HEK293T (cell line): ENCODE measurements around the gene MEF2A.

Source experiments
- CTCF ChIA-PET: fragments of 350-600 bp; formaldehyde crosslinking; extraction: SDS; loops from one replicate; lab custom pipeline; 2021; ENCODE audit warnings: antibody characterized with exemption, inconsistent platforms; lab: Yijun Ruan, JAX
- POLR2A ChIA-PET: fragments of 350-600 bp; formaldehyde crosslinking; extraction: SDS; loops from one replicate; lab custom pipeline; 2020; ENCODE audit warnings: antibody characterized with exemption, inconsistent platforms; lab: Yijun Ruan, JAX
- DNase-seq: peaks from one replicate; pipeline ENCODE4 v3.0.0; 2012; ENCODE audit warnings: mixed read lengths; ENCODE audit errors: extremely low spot score
- ARNT ChIP-seq: fragments of 450-650 bp; IDR thresholded peaks from 2 replicates; pipeline ENCODE4 v1.6.1; 2017; ENCODE audit warnings: mild to moderate bottlenecking
- BHLHE40 ChIP-seq: fragments of 450-650 bp; IDR thresholded peaks from 2 replicates; pipeline ENCODE4 v1.6.1; 2016; ENCODE audit warnings: mild to moderate bottlenecking, moderate library complexity, borderline replicate concordance
- CTBP1 ChIP-seq: fragments of 450-650 bp; IDR thresholded peaks from 2 replicates; pipeline ENCODE4 v1.6.1; 2016; ENCODE audit warnings: borderline replicate concordance
- ELF4 ChIP-seq: fragments of 450-650 bp; IDR thresholded peaks from 2 replicates; pipeline ENCODE4 v1.6.1; 2017; ENCODE audit warnings: antibody characterized with exemption
- FOXA1 ChIP-seq: fragments of 450-650 bp; IDR thresholded peaks from 2 replicates; pipeline ENCODE4 v1.6.1; 2016; ENCODE audit warnings: mild to moderate bottlenecking
- FOXK2 ChIP-seq: fragments of 450-650 bp; IDR thresholded peaks from 2 replicates; pipeline ENCODE4 v1.6.1; 2016; ENCODE audit warnings: mild to moderate bottlenecking
- FOXM1 ChIP-seq: fragments of 450-650 bp; IDR thresholded peaks from 2 replicates; pipeline ENCODE4 v1.6.1; 2017; ENCODE audit warnings: mild to moderate bottlenecking, borderline replicate concordance
- HDGF ChIP-seq: fragments of 450-650 bp; IDR thresholded peaks from 2 replicates; pipeline ENCODE4 v1.6.1; 2017; ENCODE audit warnings: antibody characterized with exemption, borderline replicate concordance
- L3MBTL2 ChIP-seq: fragments of 450-650 bp; conservative IDR thresholded peaks from 2 replicates; pipeline ENCODE4 v1.6.1; 2016; ENCODE audit warnings: mild to moderate bottlenecking
- LEF1 ChIP-seq: fragments of 450-650 bp; IDR thresholded peaks from 2 replicates; pipeline ENCODE4 v1.6.1; 2017; ENCODE audit warnings: mild to moderate bottlenecking, borderline replicate concordance
- NFRKB ChIP-seq: fragments of 450-650 bp; IDR thresholded peaks from 2 replicates; pipeline ENCODE4 v1.6.1; 2016; ENCODE audit warnings: mild to moderate bottlenecking, moderate library complexity
- SP1 ChIP-seq: fragments of 450-650 bp; IDR thresholded peaks from 2 replicates; pipeline ENCODE4 v1.6.1; 2017
- SUZ12 ChIP-seq: fragments of 450-650 bp; IDR thresholded peaks from 2 replicates; pipeline ENCODE4 v1.6.1; 2016; ENCODE audit warnings: mild to moderate bottlenecking
- TARDBP ChIP-seq: fragments of 450-650 bp; IDR thresholded peaks from 2 replicates; pipeline ENCODE4 v1.6.1; 2016
- ZNF384 ChIP-seq: fragments of 450-650 bp; IDR thresholded peaks from 2 replicates; pipeline ENCODE4 v1.6.1; 2016
- TF ChIP-seq, protein P1 (sequence below): fragments of 450-650 bp; IDR thresholded peaks from 2 replicates; pipeline ENCODE4 v1.6.1; 2016

Gene MEF2A

DNA sequence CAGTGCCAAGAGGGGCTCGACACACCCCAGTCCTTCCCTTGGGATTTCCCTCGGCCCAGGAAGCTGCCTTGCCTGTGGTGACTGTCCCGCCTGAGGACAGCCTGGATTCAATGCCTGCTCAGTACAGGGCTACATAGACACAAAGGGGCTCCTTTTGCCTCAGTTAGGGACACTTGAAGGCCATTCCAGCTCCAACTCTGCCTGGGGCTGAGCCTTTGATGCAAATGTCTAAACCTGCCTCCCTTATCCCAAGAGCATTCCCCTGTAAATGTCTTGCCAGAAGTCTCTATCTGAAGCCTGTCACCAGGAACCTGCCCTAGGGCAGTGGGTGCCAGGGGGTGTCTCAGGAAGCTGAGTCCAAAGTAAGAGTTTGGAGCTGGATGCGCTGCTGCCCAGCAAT is 186.8 kb downstream of the MEF2A start:
- DNase-seq = no peak

DNA sequence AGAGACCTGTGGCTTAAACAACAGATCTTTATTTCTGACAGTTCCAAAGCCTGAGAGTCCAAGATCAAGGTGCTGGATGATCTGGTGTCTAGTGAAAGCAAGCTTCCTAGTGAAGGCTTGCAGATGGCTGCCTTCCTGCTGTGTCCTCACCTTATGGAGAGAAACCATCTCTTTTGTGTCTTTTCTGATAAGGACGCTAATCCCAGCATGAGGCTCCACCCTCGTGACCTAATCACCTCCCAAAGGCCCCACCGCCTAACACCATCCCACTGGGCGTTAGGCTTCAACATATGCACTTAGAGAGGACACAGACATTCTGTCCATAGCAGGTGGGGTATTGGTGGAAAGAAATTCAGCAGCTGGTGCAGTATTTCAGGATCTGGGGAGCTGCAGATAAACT is 187.3 kb downstream of the MEF2A start:
- CTCF ChIA-PET = interaction anchor here (0.6 kb wide), 2 partner anchors 206 to 596 kb away, joined by 3 to 4 read pairs; no protein-coding TSS in a partner anchor
- TF ChIP-seq FOXK2 (no peak), TARDBP (no peak), BHLHE40 (no peak), FOXA1 (no peak), L3MBTL2 (no peak), ZNF384 (no peak)
- POLR2A ChIA-PET = interaction anchor here (4.1 kb wide), 1 partner anchor 20 kb away, joined by 17 read pairs; the partner anchor contains the start of gene LYSMD4
- no peak for DNase-seq

More for the DNA sequence above, 186.8 kb downstream of the MEF2A start:
- POLR2A ChIA-PET = interaction anchor here (4.1 kb wide), 1 partner anchor 20 kb away, joined by 17 read pairs; the partner anchor contains the start of gene LYSMD4
- CTCF ChIA-PET = interaction anchor here (0.6 kb wide), 2 partner anchors 206 to 597 kb away, joined by 3 to 4 read pairs; no protein-coding TSS in a partner anchor
- TF ChIP-seq L3MBTL2 (no peak), TARDBP (no peak), NFRKB (no peak), HDGF (no peak), FOXA1 (no peak), SUZ12 (no peak), SP1 (no peak), ZNF384 (no peak), ELF4 (no peak), ARNT (no peak), FOXM1 (no peak), FOXK2 (no peak), CTBP1 (no peak), BHLHE40 (no peak), LEF1 (no peak)
- TF ChIP-seq, protein P1, sequence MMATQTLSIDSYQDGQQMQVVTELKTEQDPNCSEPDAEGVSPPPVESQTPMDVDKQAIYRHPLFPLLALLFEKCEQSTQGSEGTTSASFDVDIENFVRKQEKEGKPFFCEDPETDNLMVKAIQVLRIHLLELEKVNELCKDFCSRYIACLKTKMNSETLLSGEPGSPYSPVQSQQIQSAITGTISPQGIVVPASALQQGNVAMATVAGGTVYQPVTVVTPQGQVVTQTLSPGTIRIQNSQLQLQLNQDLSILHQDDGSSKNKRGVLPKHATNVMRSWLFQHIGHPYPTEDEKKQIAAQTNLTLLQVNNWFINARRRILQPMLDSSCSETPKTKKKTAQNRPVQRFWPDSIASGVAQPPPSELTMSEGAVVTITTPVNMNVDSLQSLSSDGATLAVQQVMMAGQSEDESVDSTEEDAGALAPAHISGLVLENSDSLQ = no peak

DNA sequence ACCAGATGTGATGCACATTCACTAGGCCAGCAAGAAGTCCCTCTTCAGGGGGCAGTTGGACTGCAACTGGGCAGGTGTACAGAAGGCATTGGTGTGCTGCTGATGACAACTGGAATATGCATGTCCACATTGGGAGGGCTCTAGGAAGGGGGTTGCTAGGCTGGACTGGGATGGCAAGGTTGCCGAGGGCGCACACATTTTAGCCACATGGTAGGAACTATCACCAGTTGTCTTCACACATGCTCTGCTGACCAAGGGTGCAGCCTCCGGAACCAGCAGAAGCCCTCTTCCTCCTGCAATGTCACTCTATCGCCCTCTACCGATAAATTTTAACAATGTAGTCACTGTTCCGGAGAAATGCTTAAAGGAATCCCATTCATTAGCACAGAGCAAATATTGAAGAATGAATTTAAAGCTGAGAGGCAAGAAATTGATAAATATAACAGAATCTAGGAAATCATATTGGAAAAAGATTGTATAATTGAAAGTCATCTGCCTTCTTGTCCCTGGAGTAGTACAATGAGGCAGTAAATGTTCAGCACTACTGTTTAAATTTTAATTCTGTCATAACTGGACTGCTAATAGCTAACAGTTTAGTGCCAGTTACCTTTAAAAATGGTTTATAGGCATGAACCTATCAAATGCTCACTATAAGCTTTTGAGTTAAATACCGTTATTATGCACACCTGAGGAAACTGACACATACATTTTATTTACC is 190.1 kb downstream of the MEF2A start:
- TF ChIP-seq SUZ12 (no peak), CTBP1 (no peak), NFRKB (no peak), LEF1 (no peak), BHLHE40 (no peak), L3MBTL2 (no peak), TARDBP (no peak), SP1 (no peak)
- TF ChIP-seq, protein P1 = no peak
- ChIA-PET POLR2A (interaction anchor here (2.0 kb wide), 1 partner anchor 23 kb away, joined by 13 read pairs; the partner anchor contains the start of gene LYSMD4), CTCF (interaction anchor here (0.7 to 1.8 kb wide), 9 partner anchors 10 to 483 kb away, joined by 3 to 12 read pairs (median 3); partner anchors contain the start of gene LYSMD4)
- DNase-seq = peak; percentile 76

DNA sequence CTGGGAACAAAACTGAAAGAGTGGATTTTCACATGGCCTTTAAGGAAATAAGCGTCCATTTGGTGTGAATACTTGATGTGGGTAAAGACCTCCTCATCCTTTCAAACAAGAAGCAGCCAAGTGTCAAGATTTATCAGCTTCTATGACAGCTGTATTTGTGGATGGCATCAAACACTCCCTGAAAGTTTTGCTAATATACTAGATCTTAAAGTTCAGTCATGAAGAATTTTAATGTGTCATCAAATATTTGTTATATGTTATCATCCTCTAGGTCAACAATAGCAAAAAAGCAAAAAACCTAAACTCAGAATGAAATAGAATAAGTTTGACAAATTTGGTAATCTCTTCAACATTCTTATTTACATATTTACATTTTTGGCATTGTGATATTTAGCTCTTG is 196.5 kb downstream of the MEF2A start:
- DNase-seq = no peak
- TF ChIP-seq HDGF = no peak
- TF ChIP-seq FOXA1 = no peak
- TF ChIP-seq ARNT = no peak
- no peak for TF ChIP-seq LEF1
- no peak for TF ChIP-seq TARDBP
- TF ChIP-seq ZNF384 = no peak
- TF ChIP-seq CTBP1 = no peak
- TF ChIP-seq ELF4 = no peak
- TF ChIP-seq, protein P1 = no peak
- TF ChIP-seq BHLHE40 = no peak
- no peak for TF ChIP-seq NFRKB
- TF ChIP-seq SP1 = no peak
- no peak for TF ChIP-seq FOXM1
- no peak for TF ChIP-seq SUZ12
- TF ChIP-seq L3MBTL2 = no peak
- ChIA-PET POLR2A (no interaction called here), CTCF (no interaction called here)

DNA sequence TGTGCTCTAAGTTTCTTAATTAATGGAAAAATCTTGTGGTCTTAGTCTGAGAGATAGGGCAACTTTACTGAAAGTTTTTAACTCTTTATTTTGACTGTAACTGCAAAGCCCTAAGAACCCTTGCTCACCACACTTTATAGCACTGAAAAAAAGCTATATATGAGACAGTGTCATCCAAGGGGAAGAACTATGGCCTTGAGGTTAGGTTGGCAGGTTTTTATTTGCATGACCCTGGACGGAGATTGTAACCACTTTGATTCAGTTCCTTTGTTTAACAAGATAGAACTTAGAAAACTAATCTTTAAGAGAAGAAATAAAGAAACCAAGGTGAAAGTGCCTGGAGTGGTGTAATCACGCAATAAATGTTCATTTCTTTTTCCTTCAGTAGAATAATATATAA is 198.0 kb downstream of the MEF2A start:
- ChIA-PET CTCF (no interaction called here), POLR2A (no interaction called here)
- DNase-seq = no peak
- TF ChIP-seq TARDBP (no peak), HDGF (no peak), BHLHE40 (no peak)

DNA sequence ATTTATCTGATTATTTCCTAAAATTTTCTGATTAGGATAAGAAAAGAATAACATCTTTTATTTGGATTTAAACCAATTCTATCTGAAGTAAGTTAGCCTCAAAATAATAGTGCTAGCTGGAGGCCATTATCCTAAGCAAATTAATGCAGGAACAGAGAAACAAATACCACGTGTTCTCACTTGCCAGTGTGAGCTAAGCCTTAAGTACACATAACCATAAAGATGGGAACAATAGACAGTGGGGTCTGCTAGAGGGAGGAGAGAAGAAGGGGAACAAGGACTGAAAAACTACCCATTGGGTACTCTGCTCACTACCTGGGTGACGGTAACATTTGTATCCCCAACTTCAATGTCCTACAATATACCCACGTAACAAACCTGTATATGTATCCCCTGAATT is 198.7 kb downstream of the MEF2A start:
- no peak for DNase-seq
- POLR2A ChIA-PET = no interaction called here
- CTCF ChIA-PET = no interaction called here
- TF ChIP-seq BHLHE40 (no peak), SP1 (no peak), LEF1 (no peak), FOXK2 (no peak), ARNT (no peak), FOXA1 (no peak), FOXM1 (no peak), ZNF384 (no peak), L3MBTL2 (no peak), CTBP1 (no peak), TARDBP (no peak), HDGF (no peak), NFRKB (no peak), ELF4 (no peak), SUZ12 (no peak)
- TF ChIP-seq, protein P1 = no peak
